Effector memory CD4-positive, alpha-beta T cell (primary cell): ENCODE measurements around the gene RUSC1.
"Not testable (repeated sequence)": the region's sequence is repeated elsewhere in the genome, so short reads cannot be mapped to it uniquely, and the experiment has no call there.

ENCODE experiments used
- DNase-seq, 3 donors: peaks; one replicate each; pipeline ENCODE4 v3.0.0-alpha.2; 2020
- H3K27ac ChIP-seq: 2 replicates; pipeline ENCODE4 v1.7.0; 2013; ENCODE audit warnings: mild to moderate bottlenecking, low read length, moderate library complexity; ENCODE audit not compliant: insufficient read depth, poor library complexity, severe bottlenecking
- H3K27me3 ChIP-seq: replicated peaks from 2 replicates; pipeline ENCODE4 v1.7.0; 2013; ENCODE audit warnings: mild to moderate bottlenecking, low read length; ENCODE audit not compliant: insufficient read depth, control insufficient read depth, poor library complexity, severe bottlenecking
- H3K36me3 ChIP-seq: 2 replicates; pipeline ENCODE4 v1.7.0; 2013; ENCODE audit warnings: mild to moderate bottlenecking, low read length, moderate library complexity; ENCODE audit not compliant: control insufficient read depth, insufficient read depth
- H3K4me1 ChIP-seq: 2 replicates; pipeline ENCODE4 v1.7.0; 2013; ENCODE audit warnings: low read length, mild to moderate bottlenecking; ENCODE audit not compliant: control insufficient read depth, insufficient read depth, poor library complexity, severe bottlenecking
- H3K4me3 ChIP-seq: 2 replicates; pipeline ENCODE4 v1.7.0; 2013; ENCODE audit warnings: low read length, low read depth, mild to moderate bottlenecking; ENCODE audit not compliant: insufficient read depth, poor library complexity, severe bottlenecking
- H3K9me3 ChIP-seq: 2 replicates; pipeline ENCODE4 v1.7.0; 2013; ENCODE audit warnings: mild to moderate bottlenecking, low read length, moderate library complexity; ENCODE audit not compliant: control insufficient read depth

The RUSC1 gene

GRCh38 chr1:155282488-155283091, 38.1 kb upstream of the RUSC1 start:
- no peak for DNase-seq
- H3K4me3 ChIP-seq = no peak overlapping the region
- H3K27me3 ChIP-seq = no peaks in the 10 kb centered on the region
- no peak overlapping the region for H3K27ac ChIP-seq
- H3K9me3 ChIP-seq = no peaks in the 10 kb centered on the region
- H3K36me3 ChIP-seq = no peaks in the 10 kb centered on the region
- H3K4me1 ChIP-seq = peaks cover 7% of the 10 kb centered on the region

DNA sequence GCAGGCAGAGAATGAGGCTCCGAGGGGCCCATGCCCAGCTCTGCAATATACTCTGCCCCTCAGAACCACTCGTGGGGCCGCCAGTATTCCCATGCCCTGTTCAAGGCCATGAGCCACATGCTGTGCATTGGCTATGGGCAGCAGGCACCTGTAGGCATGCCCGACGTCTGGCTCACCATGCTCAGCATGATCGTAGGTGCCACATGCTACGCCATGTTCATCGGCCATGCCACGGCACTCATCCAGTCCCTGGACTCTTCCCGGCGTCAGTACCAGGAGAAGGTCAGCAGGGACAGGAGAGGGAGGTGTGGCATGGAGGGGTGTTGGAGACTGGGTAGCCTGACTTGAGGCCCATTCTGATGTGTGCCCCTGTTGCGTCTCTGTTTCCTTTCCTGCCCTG, 36.2 kb upstream of the RUSC1 start:
- Histone ChIP-seq H3K9me3 (no peaks in the 10 kb centered on the region), H3K4me1 (no peaks in the 10 kb centered on the region), H3K27me3 (no peaks in the 10 kb centered on the region), H3K36me3 (no peaks in the 10 kb centered on the region), H3K27ac (no peak overlapping the region), H3K4me3 (no peak overlapping the region)
- no peak for DNase-seq

GRCh38 chr1:155285063-155285462, 35.6 kb upstream of the RUSC1 start:
- no peak overlapping the region for H3K27ac ChIP-seq
- no peak overlapping the region for H3K4me3 ChIP-seq
- H3K36me3 ChIP-seq = no peaks in the 10 kb centered on the region
- H3K27me3 ChIP-seq = no peaks in the 10 kb centered on the region
- no peaks in the 10 kb centered on the region for H3K9me3 ChIP-seq
- no peak for DNase-seq
- H3K4me1 ChIP-seq = no peaks in the 10 kb centered on the region

GRCh38 chr1:155285631-155286044, 35.1 kb upstream of the RUSC1 start:
- Histone ChIP-seq H3K9me3 (no peaks in the 10 kb centered on the region), H3K4me3 (no peak overlapping the region)
- no peak for DNase-seq

GRCh38 chr1:155286544-155286943, 34.1 kb upstream of the RUSC1 start:
- H3K27ac ChIP-seq = no peak overlapping the region
- H3K36me3 ChIP-seq = no peaks in the 10 kb centered on the region
- no peaks in the 10 kb centered on the region for H3K9me3 ChIP-seq
- H3K4me1 ChIP-seq = no peaks in the 10 kb centered on the region
- DNase-seq = no peak
- no peaks in the 10 kb centered on the region for H3K27me3 ChIP-seq
- H3K4me3 ChIP-seq = no peak overlapping the region

More at GRCh38 chr1:155285631-155286044, 35.1 kb upstream of the RUSC1 start:
- Histone ChIP-seq H3K36me3 (no peaks in the 10 kb centered on the region), H3K27me3 (no peaks in the 10 kb centered on the region), H3K27ac (no peak overlapping the region), H3K4me1 (no peaks in the 10 kb centered on the region)

DNA sequence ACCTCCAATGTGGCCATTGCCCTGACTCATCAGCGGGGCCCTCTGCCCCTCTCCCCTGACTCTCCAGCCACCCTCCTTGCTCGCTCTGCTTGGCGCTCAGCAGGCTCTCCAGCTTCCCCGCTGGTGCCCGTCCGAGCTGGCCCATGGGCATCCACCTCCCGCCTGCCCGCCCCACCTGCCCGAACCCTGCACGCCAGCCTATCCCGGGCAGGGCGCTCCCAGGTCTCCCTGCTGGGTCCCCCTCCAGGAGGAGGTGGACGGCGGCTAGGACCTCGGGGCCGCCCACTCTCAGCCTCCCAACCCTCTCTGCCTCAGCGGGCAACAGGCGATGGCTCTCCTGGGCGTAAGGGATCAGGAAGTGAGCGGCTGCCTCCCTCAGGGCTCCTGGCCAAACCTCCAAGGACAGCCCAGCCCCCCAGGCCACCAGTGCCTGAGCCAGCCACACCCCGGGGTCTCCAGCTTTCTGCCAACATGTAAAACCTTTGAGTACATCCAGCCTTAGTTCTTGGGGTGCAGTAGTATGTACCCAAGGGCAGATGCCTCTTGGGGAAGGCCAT, 32.6 kb upstream of the RUSC1 start:
- no peaks in the 10 kb centered on the region for H3K4me1 ChIP-seq
- no peaks in the 10 kb centered on the region for H3K27me3 ChIP-seq
- H3K9me3 ChIP-seq = no peaks in the 10 kb centered on the region
- H3K4me3 ChIP-seq = no peak overlapping the region
- H3K27ac ChIP-seq = no peak overlapping the region
- no peak for DNase-seq
- H3K36me3 ChIP-seq = no peaks in the 10 kb centered on the region

GRCh38 chr1:155291006-155291405, 29.7 kb upstream of the RUSC1 start:
- not testable (repeated sequence) for H3K4me1 ChIP-seq, H3K27ac ChIP-seq, H3K27me3 ChIP-seq, H3K9me3 ChIP-seq, H3K4me3 ChIP-seq, H3K36me3 ChIP-seq, DNase-seq

GRCh38 chr1:155293086-155293749, 27.5 kb upstream of the RUSC1 start:
- H3K36me3 ChIP-seq = no peaks in the 10 kb centered on the region
- no peak overlapping the region for H3K27ac ChIP-seq
- peaks cover 5% of the 10 kb centered on the region for H3K4me1 ChIP-seq
- DNase-seq = no peak
- H3K9me3 ChIP-seq = no peaks in the 10 kb centered on the region
- peaks cover 8% of the 10 kb centered on the region for H3K27me3 ChIP-seq
- no peak overlapping the region for H3K4me3 ChIP-seq

DNA sequence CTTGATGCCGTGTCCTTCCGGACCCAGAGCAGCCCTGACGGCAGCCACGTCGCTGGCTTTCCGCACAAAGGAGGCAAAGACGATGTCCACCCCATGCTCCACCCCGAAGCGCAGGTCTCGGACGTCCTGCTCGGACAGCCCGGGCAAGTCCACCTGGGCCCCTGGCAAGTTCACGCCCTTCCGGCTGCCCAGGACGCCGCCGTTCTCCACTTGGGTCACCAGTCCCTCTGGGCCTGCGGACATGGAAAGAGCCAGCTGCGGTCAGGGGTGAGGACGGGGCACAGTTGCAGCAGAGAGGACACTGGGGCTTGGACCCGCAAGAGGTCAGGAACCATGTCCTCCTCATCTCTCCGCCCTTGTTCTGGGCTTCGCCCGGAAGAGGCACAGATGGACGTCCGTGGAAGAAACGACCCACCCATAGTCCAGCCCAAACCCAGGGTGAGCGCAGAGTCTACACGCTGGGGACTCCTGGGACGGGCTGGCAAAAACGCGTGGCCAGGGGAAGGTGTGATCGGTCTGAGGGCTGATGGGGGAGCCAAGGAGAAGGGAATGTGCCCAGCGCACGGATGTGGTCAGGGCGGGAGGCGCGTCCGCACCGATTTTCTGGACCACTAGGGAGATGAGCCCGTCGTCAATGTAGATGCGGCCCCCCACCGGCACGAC, 26.0 kb upstream of the RUSC1 start:
- H3K36me3 ChIP-seq = no peaks in the 10 kb centered on the region
- H3K27ac ChIP-seq = no peak overlapping the region
- peaks cover 5% of the 10 kb centered on the region for H3K4me1 ChIP-seq
- H3K9me3 ChIP-seq = no peaks in the 10 kb centered on the region
- no peak for DNase-seq
- no peak overlapping the region for H3K4me3 ChIP-seq
- H3K27me3 ChIP-seq = peaks cover 8% of the 10 kb centered on the region
